ENCODE results near the gene ENTHD1.

DNA sequence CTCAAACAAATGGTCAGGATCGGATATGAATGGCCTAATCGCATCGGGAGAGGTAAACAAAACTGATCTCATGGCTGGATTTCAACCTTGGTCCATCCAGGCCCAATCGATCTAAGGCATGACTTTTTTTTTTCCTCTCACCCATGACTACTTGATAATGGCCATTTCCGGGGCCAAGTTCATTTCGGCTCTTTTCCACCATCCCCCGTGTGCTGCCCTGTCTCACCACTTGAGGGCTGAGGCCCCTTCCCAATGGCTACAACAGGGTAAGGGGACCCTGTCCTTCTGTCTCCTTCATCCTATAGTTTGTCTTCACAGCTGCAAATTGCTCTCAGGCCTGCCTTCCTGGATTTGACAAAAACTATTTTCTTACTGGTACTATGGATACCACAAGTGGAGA lies 34.0 kb upstream of the ENTHD1 start:
- TF ChIP-seq, protein P1, sequence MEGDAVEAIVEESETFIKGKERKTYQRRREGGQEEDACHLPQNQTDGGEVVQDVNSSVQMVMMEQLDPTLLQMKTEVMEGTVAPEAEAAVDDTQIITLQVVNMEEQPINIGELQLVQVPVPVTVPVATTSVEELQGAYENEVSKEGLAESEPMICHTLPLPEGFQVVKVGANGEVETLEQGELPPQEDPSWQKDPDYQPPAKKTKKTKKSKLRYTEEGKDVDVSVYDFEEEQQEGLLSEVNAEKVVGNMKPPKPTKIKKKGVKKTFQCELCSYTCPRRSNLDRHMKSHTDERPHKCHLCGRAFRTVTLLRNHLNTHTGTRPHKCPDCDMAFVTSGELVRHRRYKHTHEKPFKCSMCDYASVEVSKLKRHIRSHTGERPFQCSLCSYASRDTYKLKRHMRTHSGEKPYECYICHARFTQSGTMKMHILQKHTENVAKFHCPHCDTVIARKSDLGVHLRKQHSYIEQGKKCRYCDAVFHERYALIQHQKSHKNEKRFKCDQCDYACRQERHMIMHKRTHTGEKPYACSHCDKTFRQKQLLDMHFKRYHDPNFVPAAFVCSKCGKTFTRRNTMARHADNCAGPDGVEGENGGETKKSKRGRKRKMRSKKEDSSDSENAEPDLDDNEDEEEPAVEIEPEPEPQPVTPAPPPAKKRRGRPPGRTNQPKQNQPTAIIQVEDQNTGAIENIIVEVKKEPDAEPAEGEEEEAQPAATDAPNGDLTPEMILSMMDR (IDR thresholded peaks at IDR 0.05; ENCODE audit: low read length) = peak; percentile 21; the same call in 1 of the 2 replicates
- no peak for TF ChIP-seq EZH2 (IDR thresholded peaks at IDR 0.05; ENCODE audit: borderline replicate concordance, low read length)
